ENCODE data around the gene TPCN1.

The TPCN1 gene

GRCh38 chr12:113284751-113285150 is 63.5 kb downstream of the TPCN1 start:
- H3K9me3 ChIP-seq (replicated peaks in 1 of 2; ENCODE audit: control insufficient read depth in 2 of 2, insufficient read depth in 1 of 2, low read depth in 1 of 2, low read length in 2 of 2) = no peaks in the 10 kb centered on the region
- H2BK120ac ChIP-seq (ENCODE audit: low read depth, low read length) = no peak overlapping the region
- H3K4me1 ChIP-seq (ENCODE audit: control insufficient read depth in 2 of 2, insufficient read depth in 1 of 2, low read depth in 1 of 2, low read length in 2 of 2) = peaks cover 7% of the 10 kb centered on the region in 2 donors
- H2BK5ac ChIP-seq (ENCODE audit: low read length) = no peak overlapping the region
- DNase-seq (ENCODE audit: low spot score) = no peak
- no peak overlapping the region for H3K27ac ChIP-seq (replicated peaks; ENCODE audit: low read length)
- no peak overlapping the region for H4K91ac ChIP-seq (ENCODE audit: low read depth, low read length, poor library complexity)
- H3K4me3 ChIP-seq (ENCODE audit: low read length in 2 of 2) = no peak overlapping the region
- H3K79me1 ChIP-seq (ENCODE audit: low read depth, low read length) = peaks cover 1% of the 10 kb centered on the region
- H3K23ac ChIP-seq (ENCODE audit: low read depth, low read length, poor library complexity) = no peak overlapping the region
- WGBS, 2 donors (ENCODE audit: extremely low coverage in 2 of 2, insufficient read length in 2 of 2, insufficient replicate concordance in 1 of 2) = no CpG with 5 or more reads among the region's 13 CpGs
- H3K4ac ChIP-seq (ENCODE audit: low read length) = no peak overlapping the region
- no peak overlapping the region for H2BK15ac ChIP-seq (ENCODE audit: low read length)
- H3K27me3 ChIP-seq (ENCODE audit: control insufficient read depth in 3 of 3, insufficient read depth in 3 of 3, low read depth in 1 of 3, low read length in 3 of 3) = no peaks in the 10 kb centered on the region
- H2AFZ ChIP-seq (ENCODE audit: low read length) = no peak overlapping the region
- H3K36me3 ChIP-seq (replicated peaks in 1 of 2; ENCODE audit: control insufficient read depth in 2 of 2, insufficient read depth in 2 of 2, low read length in 2 of 2) = peaks cover 0 to 1% of the 10 kb centered on the region in 2 donors
- no peak overlapping the region for H2BK12ac ChIP-seq (ENCODE audit: low read length)
- peak overlapping the region; percentile 51 for H3K9ac ChIP-seq (ENCODE audit: low read depth, low read length, poor library complexity)
- H3K14ac ChIP-seq (ENCODE audit: low read length) = no peak overlapping the region
- peak overlapping the region; percentile 60 for H3K18ac ChIP-seq (ENCODE audit: low read length)
- no peak overlapping the region for H4K8ac ChIP-seq (ENCODE audit: low read depth, low read length)
- no peak overlapping the region for H2AK5ac ChIP-seq (ENCODE audit: low read depth, low read length)
- no peak overlapping the region for H3K4me2 ChIP-seq (ENCODE audit: insufficient read depth, low read length, poor library complexity, severe bottlenecking)

- Histone ChIP-seq H3K79me1 (ENCODE audit: low read depth, low read length) (peaks cover 1% of the 10 kb centered on the region), H2BK15ac (ENCODE audit: low read length) (no peak overlapping the region), H2BK120ac (ENCODE audit: low read depth, low read length) (no peak overlapping the region), H4K91ac (ENCODE audit: low read depth, low read length, poor library complexity) (no peak overlapping the region), H3K4me2 (ENCODE audit: insufficient read depth, low read length, poor library complexity, severe bottlenecking) (no peak overlapping the region), H3K27ac (replicated peaks; ENCODE audit: low read length) (no peak overlapping the region), H3K4ac (ENCODE audit: low read length) (no peak overlapping the region), H3K4me1 (ENCODE audit: control insufficient read depth in 2 of 2, insufficient read depth in 1 of 2, low read depth in 1 of 2, low read length in 2 of 2) (peaks cover 7% of the 10 kb centered on the region in 2 donors), H3K27me3 (ENCODE audit: control insufficient read depth in 3 of 3, insufficient read depth in 3 of 3, low read depth in 1 of 3, low read length in 3 of 3) (no peaks in the 10 kb centered on the region), H3K23ac (ENCODE audit: low read depth, low read length, poor library complexity) (peak overlapping the region; percentile 50), H3K9ac (ENCODE audit: low read depth, low read length, poor library complexity) (no peak overlapping the region), H2BK5ac (ENCODE audit: low read length) (no peak overlapping the region), H3K18ac (ENCODE audit: low read length) (peak overlapping the region; percentile 53), H3K14ac (ENCODE audit: low read length) (no peak overlapping the region), H2AFZ (ENCODE audit: low read length) (no peak overlapping the region), H2BK12ac (ENCODE audit: low read length) (no peak overlapping the region), H4K8ac (ENCODE audit: low read depth, low read length) (no peak overlapping the region), H3K9me3 (replicated peaks in 1 of 2; ENCODE audit: control insufficient read depth in 2 of 2, insufficient read depth in 1 of 2, low read depth in 1 of 2, low read length in 2 of 2) (no peaks in the 10 kb centered on the region), H3K36me3 (replicated peaks in 1 of 2; ENCODE audit: control insufficient read depth in 2 of 2, insufficient read depth in 2 of 2, low read length in 2 of 2) (peaks cover 0 to 1% of the 10 kb centered on the region in 2 donors), H3K4me3 (ENCODE audit: low read length in 2 of 2) (no peak overlapping the region), H2AK5ac (ENCODE audit: low read depth, low read length) (no peak overlapping the region)
- no CpG with 5 or more reads among the region's 22 CpGs for WGBS, 2 donors (ENCODE audit: extremely low coverage in 2 of 2, insufficient read length in 2 of 2, insufficient replicate concordance in 1 of 2)
- no peak for DNase-seq (ENCODE audit: low spot score)
These were observed 64.7 kb downstream of the TPCN1 start for GRCh38 chr12:113285679-113286610.

- Histone ChIP-seq H3K23ac (ENCODE audit: low read depth, low read length, poor library complexity) (no peak overlapping the region), H3K4me3 (ENCODE audit: low read length in 2 of 2) (no peak overlapping the region), H3K27me3 (ENCODE audit: control insufficient read depth in 3 of 3, insufficient read depth in 3 of 3, low read depth in 1 of 3, low read length in 3 of 3) (no peaks in the 10 kb centered on the region), H4K91ac (ENCODE audit: low read depth, low read length, poor library complexity) (no peak overlapping the region), H3K9ac (ENCODE audit: low read depth, low read length, poor library complexity) (peak overlapping the region; percentile 24), H3K4me1 (ENCODE audit: control insufficient read depth in 2 of 2, insufficient read depth in 1 of 2, low read depth in 1 of 2, low read length in 2 of 2) (peaks cover 7% of the 10 kb centered on the region in 2 donors), H3K9me3 (replicated peaks in 1 of 2; ENCODE audit: control insufficient read depth in 2 of 2, insufficient read depth in 1 of 2, low read depth in 1 of 2, low read length in 2 of 2) (no peaks in the 10 kb centered on the region), H2BK120ac (ENCODE audit: low read depth, low read length) (no peak overlapping the region), H3K4me2 (ENCODE audit: insufficient read depth, low read length, poor library complexity, severe bottlenecking) (no peak overlapping the region), H2BK15ac (ENCODE audit: low read length) (peak overlapping the region; percentile 9), H3K14ac (ENCODE audit: low read length) (peak overlapping the region; percentile 25), H3K27ac (replicated peaks; ENCODE audit: low read length) (no peak overlapping the region), H3K36me3 (replicated peaks in 1 of 2; ENCODE audit: control insufficient read depth in 2 of 2, insufficient read depth in 2 of 2, low read length in 2 of 2) (peaks cover 0 to 1% of the 10 kb centered on the region in 2 donors), H2BK12ac (ENCODE audit: low read length) (no peak overlapping the region), H2BK5ac (ENCODE audit: low read length) (no peak overlapping the region), H2AK5ac (ENCODE audit: low read depth, low read length) (peak overlapping the region; percentile 89), H2AFZ (ENCODE audit: low read length) (no peak overlapping the region), H3K79me1 (ENCODE audit: low read depth, low read length) (peaks cover 1% of the 10 kb centered on the region), H3K18ac (ENCODE audit: low read length) (peak overlapping the region; percentile 59), H4K8ac (ENCODE audit: low read depth, low read length) (no peak overlapping the region), H3K4ac (ENCODE audit: low read length) (no peak overlapping the region)
- no peak for DNase-seq (ENCODE audit: low spot score)
- no CpG with 5 or more reads among the region's 11 CpGs for WGBS, 2 donors (ENCODE audit: extremely low coverage in 2 of 2, insufficient read length in 2 of 2, insufficient replicate concordance in 1 of 2)
These were observed 65.4 kb downstream of the TPCN1 start for GRCh38 chr12:113286712-113287111.

GRCh38 chr12:113287146-113287898 is 66.1 kb downstream of the TPCN1 start:
- Histone ChIP-seq H3K27me3 (ENCODE audit: control insufficient read depth in 3 of 3, insufficient read depth in 3 of 3, low read depth in 1 of 3, low read length in 3 of 3) (no peaks in the 10 kb centered on the region), H3K4me2 (ENCODE audit: insufficient read depth, low read length, poor library complexity, severe bottlenecking) (no peak overlapping the region), H2BK5ac (ENCODE audit: low read length) (no peak overlapping the region), H2BK120ac (ENCODE audit: low read depth, low read length) (no peak overlapping the region), H3K27ac (replicated peaks; ENCODE audit: low read length) (no peak overlapping the region), H3K4me3 (ENCODE audit: low read length in 2 of 2) (no peak overlapping the region), H3K36me3 (replicated peaks in 1 of 2; ENCODE audit: control insufficient read depth in 2 of 2, insufficient read depth in 2 of 2, low read length in 2 of 2) (peaks cover 0 to 1% of the 10 kb centered on the region in 2 donors), H3K18ac (ENCODE audit: low read length) (no peak overlapping the region), H3K23ac (ENCODE audit: low read depth, low read length, poor library complexity) (peak overlapping the region; percentile 67), H2BK15ac (ENCODE audit: low read length) (peak overlapping the region; percentile 9), H2BK12ac (ENCODE audit: low read length) (no peak overlapping the region), H3K14ac (ENCODE audit: low read length) (peak overlapping the region; percentile 25), H2AFZ (ENCODE audit: low read length) (no peak overlapping the region), H2AK5ac (ENCODE audit: low read depth, low read length) (no peak overlapping the region), H3K9ac (ENCODE audit: low read depth, low read length, poor library complexity) (peak overlapping the region; percentile 12), H3K4ac (ENCODE audit: low read length) (no peak overlapping the region), H4K8ac (ENCODE audit: low read depth, low read length) (no peak overlapping the region), H4K91ac (ENCODE audit: low read depth, low read length, poor library complexity) (no peak overlapping the region), H3K9me3 (replicated peaks in 1 of 2; ENCODE audit: control insufficient read depth in 2 of 2, insufficient read depth in 1 of 2, low read depth in 1 of 2, low read length in 2 of 2) (no peaks in the 10 kb centered on the region), H3K79me1 (ENCODE audit: low read depth, low read length) (peaks cover 1% of the 10 kb centered on the region), H3K4me1 (ENCODE audit: control insufficient read depth in 2 of 2, insufficient read depth in 1 of 2, low read depth in 1 of 2, low read length in 2 of 2) (peaks cover 7% of the 10 kb centered on the region in 2 donors)
- WGBS, 2 donors (ENCODE audit: extremely low coverage in 2 of 2, insufficient read length in 2 of 2, insufficient replicate concordance in 1 of 2) = no CpG with 5 or more reads among the region's 21 CpGs
- DNase-seq (ENCODE audit: low spot score) = no peak
